Measurements from ENCODE around the gene SH2D6. TPM values are rescaled to one million over a fixed set of nuclear protein-coding genes. Genes with fewer than 3 reads are reported as not detected.

Gene SH2D6
- total and polyA plus RNA-seq, 2 of the 8 experiments (the other 6 are each of a cell fraction or from before 2014, with no cell fraction given) = 0.42 TPM; not detected in 1

GRCh38 chr2:85413592-85414420 is 4.7 kb upstream of the SH2D6 start (continued):
- TF ChIP-seq RFX5 (IDR thresholded peaks at IDR 0.05; ENCODE audit: borderline replicate concordance, low read depth, low read length) (no peak), TAF7 (optimal IDR thresholded peaks at IDR 0.05; ENCODE audit: borderline replicate concordance, low read depth, low read length) (peak; percentile 21), BCL11A (IDR thresholded peaks at IDR 0.05; ENCODE audit: low read depth in 2 of 2, low read length in 2 of 2) (no peak), POLR2A (IDR thresholded peaks at IDR 0.05; ENCODE audit: control extremely low read depth in 1 of 2, low read depth in 2 of 2, low read length in 2 of 2) (no peak), SP4 (IDR thresholded peaks at IDR 0.05; ENCODE audit: low read length) (no peak), E2F6 (IDR thresholded peaks at IDR 0.05) (peak; percentile 82), KDM4A (IDR thresholded peaks at IDR 0.05; ENCODE audit: low read depth, low read length, severe bottlenecking) (peak; percentile 57), HDAC2 (IDR thresholded peaks at IDR 0.05; ENCODE audit: borderline replicate concordance in 1 of 2, low read depth in 2 of 2, low read length in 2 of 2) (no peak), USF2 (IDR thresholded peaks at IDR 0.05; ENCODE audit: low read length) (no peak), JUND (IDR thresholded peaks at IDR 0.05; ENCODE audit: low read length) (0 out of 2 replicates have a peak, but pooled peaks have one; percentile 6), SIN3A (conservative IDR thresholded peaks at IDR 0.05 in 1 of 2, IDR thresholded peaks at IDR 0.05 in 1 of 2; ENCODE audit: low read depth in 1 of 2, low read length in 2 of 2) (no peak), RAD21 (IDR thresholded peaks at IDR 0.05 in 1 of 2, conservative IDR thresholded peaks at IDR 0.05 in 1 of 2; ENCODE audit: low read depth in 2 of 2, low read length in 2 of 2) (no peak), TCF12 (IDR thresholded peaks at IDR 0.05; ENCODE audit: low read depth, low read length) (0 out of 2 replicates have a peak, but pooled peaks have one; percentile 23), POLR2AphosphoS5 (IDR thresholded peaks at IDR 0.05; ENCODE audit: low read depth, low read length) (no peak), BRCA1 (IDR thresholded peaks at IDR 0.05; ENCODE audit: low read depth, low read length) (no peak), CTCF (IDR thresholded peaks at IDR 0.05; ENCODE audit: control extremely low read depth in 1 of 3, insufficient read depth in 1 of 3, low read depth in 1 of 3, low read length in 3 of 3) (peak in 1 of 3 experiments; percentile 11; a peak in 1 of 4 replicates)
- TF ChIP-seq, protein P1, sequence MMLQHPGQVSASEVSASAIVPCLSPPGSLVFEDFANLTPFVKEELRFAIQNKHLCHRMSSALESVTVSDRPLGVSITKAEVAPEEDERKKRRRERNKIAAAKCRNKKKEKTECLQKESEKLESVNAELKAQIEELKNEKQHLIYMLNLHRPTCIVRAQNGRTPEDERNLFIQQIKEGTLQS (IDR thresholded peaks at IDR 0.05; ENCODE audit: insufficient read depth, low read depth, low read length) = no peak

All from H1 (cell line).